ENCODE data around the gene SPATS2L.

DNA sequence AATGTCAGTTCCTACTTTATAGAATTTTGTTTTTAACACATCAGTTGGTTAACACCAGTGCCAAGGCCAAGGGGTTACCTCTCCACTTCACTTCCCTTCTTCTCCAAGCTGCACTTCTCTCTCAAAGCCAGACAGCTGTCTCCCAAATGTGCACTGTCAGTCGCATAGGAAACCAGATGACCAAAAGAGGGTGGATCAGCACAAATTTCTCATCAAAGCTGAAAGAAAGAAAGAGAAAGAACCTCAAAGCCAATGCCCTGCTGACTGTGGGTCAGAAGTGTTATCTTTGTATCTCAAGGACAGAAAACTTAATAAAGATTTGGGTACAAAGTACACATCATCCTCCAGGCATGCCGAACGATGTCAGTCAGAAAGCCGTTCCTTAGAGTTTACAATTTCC, 32.2 kb downstream of the SPATS2L start:
- TF ChIP-seq POLR2AphosphoS5 (IDR thresholded peaks at IDR 0.05), result no peak
- TF ChIP-seq, protein P1, sequence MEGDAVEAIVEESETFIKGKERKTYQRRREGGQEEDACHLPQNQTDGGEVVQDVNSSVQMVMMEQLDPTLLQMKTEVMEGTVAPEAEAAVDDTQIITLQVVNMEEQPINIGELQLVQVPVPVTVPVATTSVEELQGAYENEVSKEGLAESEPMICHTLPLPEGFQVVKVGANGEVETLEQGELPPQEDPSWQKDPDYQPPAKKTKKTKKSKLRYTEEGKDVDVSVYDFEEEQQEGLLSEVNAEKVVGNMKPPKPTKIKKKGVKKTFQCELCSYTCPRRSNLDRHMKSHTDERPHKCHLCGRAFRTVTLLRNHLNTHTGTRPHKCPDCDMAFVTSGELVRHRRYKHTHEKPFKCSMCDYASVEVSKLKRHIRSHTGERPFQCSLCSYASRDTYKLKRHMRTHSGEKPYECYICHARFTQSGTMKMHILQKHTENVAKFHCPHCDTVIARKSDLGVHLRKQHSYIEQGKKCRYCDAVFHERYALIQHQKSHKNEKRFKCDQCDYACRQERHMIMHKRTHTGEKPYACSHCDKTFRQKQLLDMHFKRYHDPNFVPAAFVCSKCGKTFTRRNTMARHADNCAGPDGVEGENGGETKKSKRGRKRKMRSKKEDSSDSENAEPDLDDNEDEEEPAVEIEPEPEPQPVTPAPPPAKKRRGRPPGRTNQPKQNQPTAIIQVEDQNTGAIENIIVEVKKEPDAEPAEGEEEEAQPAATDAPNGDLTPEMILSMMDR (IDR thresholded peaks at IDR 0.05), result no peak
- no peak for TF ChIP-seq POLR2A (IDR thresholded peaks at IDR 0.05)
